Kasumi-1 (cell line): ENCODE measurements around the gene PTPRF.

Experiments used
- DNase-seq, 2 experiments: peaks; one replicate each; lab custom pipeline; 2025; lab: John Stamatoyannopoulos, UW

Gene PTPRF

DNA sequence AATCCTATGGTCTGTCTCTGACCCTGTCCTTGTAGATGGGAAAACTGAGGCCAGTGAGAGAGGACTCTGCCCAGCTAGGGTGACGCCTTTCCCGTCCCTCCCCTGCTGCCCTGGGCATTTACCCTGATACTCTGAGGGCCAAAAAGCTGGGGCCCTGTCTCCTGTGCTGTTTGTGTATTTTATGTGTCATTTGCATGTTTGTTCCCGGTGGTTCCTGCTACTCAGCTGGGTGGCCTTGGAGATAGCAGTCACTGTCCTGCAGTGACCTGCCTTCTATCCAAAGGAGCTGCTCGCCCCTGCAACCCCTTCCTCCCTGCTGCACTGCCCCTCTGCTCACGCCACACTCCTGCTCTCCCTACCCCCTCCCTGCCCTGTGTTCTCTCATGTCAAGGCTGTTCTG lies 78.1 kb downstream of the PTPRF start:
- DNase-seq, result no peak

DNA sequence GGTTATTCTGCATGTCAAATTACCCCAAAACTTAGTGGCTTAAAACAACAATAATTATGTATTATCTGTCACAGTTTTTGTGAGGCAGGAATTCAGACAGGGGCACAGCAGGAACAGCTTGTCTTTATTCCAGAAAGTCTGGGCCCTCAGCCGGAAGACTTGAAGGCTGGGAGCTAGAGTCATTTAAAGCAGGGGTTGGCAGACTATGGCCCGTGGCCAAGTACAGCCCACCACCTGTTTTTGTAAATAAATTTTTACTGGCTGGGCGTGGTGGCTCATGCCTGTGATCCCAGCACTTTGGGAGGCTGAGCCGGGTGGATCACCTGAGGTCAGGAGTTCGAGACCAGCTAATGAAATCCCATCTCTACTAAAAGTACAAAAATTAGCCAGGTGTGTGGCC lies 79.7 kb downstream of the PTPRF start:
- DNase-seq, result no peak

DNA sequence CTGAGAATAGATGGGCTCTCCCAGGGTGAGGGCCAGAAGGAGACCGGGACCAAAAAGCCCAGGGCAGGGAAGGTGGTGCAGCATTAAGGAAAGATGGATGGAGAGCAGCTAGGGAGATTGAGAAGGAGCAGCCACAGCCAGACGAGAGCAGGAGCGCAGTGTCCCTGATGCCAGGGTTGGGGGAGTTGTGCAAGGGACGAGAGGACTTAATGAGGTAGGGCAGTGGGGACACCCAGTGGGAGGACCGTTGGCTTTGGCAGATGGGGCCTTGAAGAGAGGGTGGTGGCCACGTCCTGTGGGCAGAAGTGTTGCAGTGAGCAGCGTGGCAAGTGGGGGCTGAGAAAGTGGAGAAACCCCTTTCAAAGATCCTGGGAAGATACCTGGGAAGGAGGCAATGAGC lies 81.3 kb downstream of the PTPRF start:
- no peak for DNase-seq

DNA sequence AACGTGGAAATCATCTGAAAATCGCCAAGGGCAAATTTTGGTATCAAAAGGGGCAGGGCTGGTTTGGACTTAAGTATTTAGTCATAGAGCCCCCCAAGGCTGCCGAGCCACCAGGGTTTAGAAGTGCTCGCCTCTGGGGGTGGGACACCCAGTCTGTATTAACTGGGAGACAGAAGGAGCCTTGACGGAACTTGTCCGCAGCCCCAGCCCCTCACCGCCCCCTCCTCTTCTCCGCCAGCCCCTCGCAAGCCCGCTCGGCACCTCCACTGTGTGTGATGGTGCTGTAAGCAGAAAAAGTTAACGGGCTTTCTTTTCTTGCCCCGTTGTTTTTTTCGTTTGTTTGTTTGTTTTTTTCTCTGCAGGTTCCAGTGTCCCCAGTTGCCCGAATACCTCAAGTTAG lies 81.7 kb downstream of the PTPRF start:
- DNase-seq, result no peak

DNA sequence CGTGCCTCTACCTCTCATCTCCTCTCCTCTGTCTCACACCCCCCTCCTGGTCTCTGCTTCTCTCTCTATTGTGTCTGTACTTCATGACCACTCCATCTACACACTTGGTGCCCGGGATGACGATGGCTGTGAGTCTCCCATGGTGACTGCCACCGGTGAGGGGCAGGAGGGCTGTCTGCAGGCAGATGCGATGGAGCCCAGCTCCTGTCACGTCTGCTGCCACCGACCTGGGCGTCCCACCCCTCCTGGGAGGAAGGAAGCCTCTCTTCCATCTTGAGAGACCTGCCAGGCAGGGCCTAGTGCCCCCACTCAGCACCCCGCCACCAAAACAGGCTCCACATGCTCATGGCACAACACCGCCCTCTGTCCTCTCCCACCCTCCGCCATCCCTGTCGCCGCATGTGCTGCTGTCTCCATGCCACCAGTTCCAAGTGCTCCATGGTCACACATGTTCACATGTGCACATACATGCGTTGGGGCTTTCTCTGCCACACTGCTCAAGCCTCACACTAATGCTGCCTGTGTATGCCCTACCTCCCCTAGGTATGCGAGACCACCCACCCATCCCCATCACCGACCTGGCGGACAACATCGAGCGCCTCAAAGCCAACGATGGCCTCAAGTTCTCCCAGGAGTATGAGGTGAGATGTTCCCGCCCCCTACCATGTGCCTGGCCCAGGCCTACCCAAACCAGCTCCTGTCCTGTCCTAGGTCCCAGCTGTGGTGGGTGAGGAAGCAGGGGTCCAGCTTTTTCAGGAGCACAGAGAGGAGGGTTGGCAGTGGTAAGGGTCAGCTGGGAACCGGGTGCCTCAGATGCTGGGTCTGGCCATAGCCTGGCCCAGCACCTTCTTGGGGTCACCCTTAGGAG lies 82.6 kb downstream of the PTPRF start:
- DNase-seq, result no peak

DNA sequence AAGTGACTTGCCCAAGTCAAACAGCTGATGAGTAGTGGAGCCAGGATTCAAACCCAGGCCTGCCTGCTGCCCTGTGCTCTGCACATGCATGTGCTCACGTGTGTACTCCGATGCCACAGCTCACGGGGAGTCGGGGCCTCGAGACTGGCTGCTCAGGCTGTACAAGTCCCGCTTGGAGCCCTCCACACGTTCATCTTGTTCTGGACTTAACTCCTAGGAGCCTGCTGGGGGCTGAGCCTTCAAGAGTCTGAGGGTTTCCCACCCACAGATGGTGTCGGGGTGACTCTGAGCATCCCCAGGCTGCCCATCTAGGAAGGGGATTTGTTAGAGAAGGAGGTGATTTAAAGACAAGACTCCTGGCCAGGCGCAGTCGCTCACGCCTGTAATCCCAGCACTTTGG lies 83.5 kb downstream of the PTPRF start:
- DNase-seq, result no peak

DNA sequence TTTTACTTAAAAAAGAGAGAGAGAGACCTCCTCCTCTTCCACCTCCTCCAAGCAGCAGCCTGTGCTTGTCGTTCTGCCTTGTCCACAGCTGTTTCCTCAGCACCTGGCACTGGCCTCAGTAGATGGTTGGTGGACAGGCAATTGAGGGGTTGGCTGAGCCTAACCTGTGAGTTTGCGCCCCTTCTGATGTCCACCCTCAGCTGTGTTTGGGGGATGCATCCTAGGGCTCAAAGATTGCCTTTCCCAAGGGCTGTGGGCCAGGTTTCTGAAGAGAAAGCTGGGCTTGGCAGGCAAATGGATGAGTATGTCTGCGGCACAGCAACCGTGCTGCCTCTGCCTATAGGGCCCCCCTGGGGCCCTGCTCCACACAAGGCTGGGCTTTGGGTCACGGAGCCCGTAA lies 84.2 kb downstream of the PTPRF start:
- no peak for DNase-seq

DNA sequence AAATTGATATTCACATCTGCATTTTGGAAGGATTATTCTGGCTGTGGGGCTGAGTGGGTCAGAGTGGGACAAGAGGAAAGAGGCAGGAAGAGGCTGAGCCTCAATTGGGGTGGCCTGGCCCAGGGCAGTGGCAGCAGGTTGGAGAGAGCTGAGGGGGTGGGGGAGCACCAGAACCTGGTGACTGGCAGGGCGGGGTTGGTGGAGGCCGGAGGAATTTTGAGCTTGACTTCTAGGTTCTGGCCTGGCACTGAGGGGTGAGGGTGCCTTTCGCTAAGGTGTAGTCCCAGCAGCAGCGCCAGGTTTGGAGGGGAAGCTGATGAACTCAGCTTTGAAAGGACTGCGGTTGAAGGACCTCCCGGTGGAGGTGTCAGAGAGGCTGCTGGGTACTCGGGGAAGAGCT lies 85.7 kb downstream of the PTPRF start:
- DNase-seq, result no peak

DNA sequence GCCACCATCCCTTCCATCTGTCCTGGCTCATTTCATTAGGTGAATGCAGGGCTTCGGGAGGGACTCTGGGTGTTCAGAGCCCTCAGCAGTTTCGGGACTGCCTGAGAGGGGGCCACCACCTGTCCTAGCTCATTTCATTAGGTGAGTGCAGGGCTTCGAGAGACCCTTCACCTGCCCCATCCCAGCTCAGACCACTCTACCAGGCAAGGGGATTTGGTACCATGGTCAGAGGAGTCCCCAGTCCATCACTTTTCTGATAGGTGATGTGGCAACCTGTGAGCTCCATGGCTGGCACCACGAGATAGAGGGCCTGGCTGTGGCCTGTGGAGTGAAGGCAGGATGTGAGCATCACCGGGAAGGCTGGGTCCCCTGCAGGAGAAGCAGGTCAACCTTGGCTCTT lies 86.3 kb downstream of the PTPRF start:
- no peak for DNase-seq

DNA sequence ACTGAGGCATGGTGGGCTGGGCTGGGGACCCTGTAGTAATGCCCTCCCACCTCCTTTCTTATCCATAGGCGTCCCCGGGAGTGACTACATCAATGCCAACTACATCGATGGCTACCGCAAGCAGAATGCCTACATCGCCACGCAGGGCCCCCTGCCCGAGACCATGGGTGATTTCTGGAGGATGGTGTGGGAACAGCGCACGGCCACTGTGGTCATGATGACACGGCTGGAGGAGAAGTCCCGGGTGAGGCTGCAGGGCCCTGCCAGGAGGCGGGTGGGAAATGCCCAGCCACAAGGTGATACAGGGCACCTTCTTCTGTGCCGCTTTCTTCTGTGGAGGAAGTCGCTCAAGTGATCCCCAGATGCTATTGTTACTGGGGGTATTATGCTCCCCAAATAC lies 87.0 kb downstream of the PTPRF start:
- DNase-seq, result no peak

DNA sequence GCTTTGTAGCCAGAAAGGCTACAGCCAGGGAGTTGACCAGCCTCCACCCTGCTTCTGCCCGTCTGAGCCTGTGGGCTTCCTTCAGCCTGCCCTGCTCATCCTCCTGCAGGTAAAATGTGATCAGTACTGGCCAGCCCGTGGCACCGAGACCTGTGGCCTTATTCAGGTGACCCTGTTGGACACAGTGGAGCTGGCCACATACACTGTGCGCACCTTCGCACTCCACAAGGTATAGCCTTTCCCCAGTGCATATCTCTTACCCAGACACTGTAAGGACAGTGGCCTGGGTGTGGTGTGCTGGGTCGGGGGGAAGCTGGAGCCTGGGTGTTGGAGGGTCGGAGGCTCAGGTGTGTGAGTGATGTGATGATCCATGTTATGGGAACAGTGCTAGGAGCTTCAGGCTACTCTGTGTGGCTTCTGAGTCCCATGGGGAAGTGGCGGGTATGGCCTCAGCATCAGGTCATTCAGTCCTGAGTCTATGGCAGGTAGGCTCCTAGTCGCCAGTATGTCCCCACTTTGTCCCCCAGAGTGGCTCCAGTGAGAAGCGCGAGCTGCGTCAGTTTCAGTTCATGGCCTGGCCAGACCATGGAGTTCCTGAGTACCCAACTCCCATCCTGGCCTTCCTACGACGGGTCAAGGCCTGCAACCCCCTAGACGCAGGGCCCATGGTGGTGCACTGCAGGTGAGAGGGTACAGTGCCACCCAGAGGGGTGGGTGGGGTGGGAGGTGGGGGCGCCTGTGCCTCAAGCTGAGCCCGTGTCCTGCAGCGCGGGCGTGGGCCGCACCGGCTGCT lies 88.0 kb downstream of the PTPRF start:
- no peak for DNase-seq

DNA sequence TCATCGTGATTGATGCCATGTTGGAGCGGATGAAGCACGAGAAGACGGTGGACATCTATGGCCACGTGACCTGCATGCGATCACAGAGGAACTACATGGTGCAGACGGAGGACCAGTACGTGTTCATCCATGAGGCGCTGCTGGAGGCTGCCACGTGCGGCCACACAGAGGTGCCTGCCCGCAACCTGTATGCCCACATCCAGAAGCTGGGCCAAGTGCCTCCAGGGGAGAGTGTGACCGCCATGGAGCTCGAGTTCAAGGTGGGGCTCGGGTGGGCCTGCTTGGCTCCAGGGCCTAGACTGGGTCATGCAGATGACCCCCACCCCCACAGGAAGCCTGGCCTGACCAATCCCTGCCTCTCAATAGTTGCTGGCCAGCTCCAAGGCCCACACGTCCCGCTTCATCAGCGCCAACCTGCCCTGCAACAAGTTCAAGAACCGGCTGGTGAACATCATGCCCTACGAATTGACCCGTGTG lies 88.7 kb downstream of the PTPRF start:
- DNase-seq, result no peak

DNA sequence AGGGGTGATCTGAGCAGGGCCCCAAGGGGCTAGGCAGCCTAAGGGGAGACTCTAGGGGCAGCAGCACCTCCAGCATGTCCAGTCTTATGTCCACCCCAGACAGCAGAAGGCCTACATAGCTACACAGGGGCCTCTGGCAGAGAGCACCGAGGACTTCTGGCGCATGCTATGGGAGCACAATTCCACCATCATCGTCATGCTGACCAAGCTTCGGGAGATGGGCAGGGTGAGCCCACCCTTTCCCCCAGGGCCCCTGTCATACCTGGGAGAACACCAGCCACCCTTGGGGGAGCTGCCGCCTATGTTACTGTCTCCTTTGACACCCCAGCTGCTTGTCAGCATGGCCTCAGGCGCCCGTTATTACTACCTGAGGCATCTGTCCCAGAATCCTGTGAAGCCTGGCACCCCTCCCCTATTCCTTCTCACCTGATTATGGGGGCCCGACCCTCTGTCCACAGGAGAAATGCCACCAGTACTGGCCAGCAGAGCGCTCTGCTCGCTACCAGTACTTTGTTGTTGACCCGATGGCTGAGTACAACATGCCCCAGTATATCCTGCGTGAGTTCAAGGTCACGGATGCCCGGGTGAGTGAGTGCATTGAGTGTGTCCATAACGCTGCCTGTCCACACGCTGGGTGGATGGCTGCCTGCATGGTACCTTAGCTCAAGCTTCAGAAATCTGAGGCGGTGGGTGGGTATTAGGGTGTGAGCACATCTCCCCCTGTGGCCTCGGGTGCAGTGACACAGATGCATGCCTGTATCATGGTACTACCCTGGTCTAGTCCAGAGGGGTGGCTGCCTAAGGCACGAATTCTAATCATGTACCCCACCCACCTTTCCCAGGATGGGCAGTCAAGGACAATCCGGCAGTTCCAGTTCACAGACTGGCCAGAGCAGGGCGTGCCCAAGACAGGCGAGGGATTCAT lies 89.6 kb downstream of the PTPRF start:
- no peak for DNase-seq

DNA sequence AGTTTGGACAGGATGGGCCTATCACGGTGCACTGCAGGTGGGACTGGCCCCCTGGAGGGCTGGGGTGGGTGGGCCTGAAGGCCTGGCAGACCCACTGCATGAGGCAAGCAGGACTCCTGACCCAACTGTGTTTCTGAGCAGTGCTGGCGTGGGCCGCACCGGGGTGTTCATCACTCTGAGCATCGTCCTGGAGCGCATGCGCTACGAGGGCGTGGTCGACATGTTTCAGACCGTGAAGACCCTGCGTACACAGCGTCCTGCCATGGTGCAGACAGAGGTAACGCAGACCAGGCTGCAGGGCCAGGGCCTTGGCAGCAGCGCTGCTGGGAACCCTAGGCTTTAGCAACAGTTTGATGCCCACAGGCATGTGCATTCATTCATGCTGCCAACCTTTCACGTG lies 90.3 kb downstream of the PTPRF start:
- no peak for DNase-seq

DNA sequence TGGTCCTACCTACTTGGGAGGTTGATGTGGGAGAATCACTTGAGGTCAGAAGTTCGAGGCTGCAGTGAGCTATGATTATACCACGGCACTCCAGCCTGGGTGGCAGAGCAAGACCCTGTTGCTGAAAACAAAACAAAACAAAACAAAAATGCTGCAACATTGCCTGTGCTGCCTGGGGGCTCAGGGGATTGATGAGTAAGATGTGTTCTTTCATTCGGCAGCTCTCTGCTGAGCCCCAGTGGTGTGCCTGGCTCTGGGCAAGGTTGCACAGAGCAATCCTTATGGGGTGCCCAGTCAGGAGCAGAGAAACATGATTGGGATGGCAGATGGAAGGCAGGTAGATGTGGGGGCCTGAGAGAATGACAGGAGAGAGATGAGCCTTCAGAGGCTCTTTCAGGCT lies 90.7 kb downstream of the PTPRF start:
- no peak for DNase-seq

DNA sequence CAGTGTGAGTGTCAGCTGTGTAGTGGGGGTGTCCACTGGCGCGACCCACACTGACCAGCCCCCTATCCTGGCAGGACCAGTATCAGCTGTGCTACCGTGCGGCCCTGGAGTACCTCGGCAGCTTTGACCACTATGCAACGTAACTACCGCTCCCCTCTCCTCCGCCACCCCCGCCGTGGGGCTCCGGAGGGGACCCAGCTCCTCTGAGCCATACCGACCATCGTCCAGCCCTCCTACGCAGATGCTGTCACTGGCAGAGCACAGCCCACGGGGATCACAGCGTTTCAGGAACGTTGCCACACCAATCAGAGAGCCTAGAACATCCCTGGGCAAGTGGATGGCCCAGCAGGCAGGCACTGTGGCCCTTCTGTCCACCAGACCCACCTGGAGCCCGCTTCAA lies 91.2 kb downstream of the PTPRF start:
- DNase-seq, result no peak

DNA sequence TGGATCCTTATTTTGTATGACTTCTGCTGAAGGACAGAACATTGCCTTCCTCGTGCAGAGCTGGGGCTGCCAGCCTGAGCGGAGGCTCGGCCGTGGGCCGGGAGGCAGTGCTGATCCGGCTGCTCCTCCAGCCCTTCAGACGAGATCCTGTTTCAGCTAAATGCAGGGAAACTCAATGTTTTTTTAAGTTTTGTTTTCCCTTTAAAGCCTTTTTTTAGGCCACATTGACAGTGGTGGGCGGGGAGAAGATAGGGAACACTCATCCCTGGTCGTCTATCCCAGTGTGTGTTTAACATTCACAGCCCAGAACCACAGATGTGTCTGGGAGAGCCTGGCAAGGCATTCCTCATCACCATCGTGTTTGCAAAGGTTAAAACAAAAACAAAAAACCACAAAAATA lies 91.8 kb downstream of the PTPRF start:
- no peak for DNase-seq

DNA sequence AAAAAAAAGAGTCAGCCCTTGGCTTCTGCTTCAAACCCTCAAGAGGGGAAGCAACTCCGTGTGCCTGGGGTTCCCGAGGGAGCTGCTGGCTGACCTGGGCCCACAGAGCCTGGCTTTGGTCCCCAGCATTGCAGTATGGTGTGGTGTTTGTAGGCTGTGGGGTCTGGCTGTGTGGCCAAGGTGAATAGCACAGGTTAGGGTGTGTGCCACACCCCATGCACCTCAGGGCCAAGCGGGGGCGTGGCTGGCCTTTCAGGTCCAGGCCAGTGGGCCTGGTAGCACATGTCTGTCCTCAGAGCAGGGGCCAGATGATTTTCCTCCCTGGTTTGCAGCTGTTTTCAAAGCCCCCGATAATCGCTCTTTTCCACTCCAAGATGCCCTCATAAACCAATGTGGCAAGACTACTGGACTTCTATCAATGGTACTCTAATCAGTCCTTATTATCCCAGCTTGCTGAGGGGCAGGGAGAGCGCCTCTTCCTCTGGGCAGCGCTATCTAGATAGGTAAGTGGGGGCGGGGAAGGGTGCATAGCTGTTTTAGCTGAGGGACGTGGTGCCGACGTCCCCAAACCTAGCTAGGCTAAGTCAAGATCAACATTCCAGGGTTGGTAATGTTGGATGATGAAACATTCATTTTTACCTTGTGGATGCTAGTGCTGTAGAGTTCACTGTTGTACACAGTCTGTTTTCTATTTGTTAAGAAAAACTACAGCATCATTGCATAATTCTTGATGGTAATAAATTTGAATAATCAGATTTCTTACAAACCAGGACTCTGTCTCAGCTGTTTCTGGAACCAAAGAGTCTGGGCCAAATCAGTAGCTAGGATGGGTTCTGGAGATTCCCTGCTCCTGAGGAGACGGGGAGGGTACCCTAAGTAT lies 92.5 kb downstream of the PTPRF start:
- no peak for DNase-seq

DNA sequence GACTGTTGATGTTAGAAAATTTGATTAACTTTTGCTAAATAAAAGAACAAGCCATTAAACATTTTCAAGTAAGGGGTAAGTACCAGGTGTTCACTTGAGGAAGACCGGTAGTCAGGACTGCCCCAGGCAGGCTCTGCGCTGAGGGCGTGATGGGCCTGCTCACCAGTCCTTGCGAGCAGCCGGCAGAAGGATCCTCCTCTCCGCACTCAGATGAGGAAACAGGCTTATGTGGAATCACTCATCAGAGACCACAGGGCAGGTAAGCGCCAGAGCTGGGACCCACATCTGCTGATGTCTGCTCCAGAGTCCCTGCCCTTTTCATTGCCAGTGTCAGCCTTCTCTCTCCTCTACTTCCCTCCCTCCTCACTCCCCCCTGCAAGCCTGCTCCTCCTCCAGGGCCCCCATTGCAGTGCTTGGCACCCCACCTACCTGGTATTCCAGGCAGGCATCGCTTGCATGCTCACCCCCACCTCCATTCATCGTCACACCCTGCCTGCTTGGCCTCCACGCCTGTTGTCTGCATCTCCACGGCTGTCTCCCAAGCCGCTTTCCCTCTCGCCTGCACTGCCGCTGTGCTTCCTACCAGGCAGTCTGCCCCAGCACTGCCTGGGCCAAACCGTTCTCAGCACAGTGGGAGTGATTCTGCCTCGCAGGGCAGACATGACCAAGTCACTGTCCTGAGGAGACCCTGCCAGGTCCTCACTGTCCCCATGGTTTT lies 94.5 kb downstream of the PTPRF start:
- DNase-seq, result no peak

DNA sequence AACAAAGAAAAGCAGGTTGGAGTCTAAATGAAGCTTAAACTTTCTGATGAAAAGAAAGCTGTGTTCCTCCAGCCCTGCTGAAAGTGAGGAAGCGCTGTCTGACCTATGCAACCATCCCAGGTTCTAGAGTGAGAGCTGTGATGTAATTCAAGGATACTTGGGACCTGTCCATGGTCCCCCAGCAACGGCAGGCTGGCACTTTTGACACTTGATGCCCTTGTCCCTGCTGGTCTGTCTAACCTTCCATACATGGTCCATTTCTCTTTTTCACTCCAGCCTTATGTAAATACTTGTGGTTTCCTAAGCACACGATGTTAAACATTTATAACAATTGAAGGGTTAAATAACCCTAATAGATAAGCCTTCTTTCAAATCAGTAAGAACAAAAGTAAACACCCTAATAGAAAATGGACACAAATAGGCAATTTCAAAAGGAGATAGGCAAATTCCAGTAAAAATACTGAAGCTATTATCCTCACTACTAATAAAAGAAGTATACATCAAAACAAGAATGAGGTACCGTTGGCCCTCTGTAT lies 101.5 kb downstream of the PTPRF start:
- DNase-seq, result no peak
